Astrocyte of the cerebellum (primary cell): ENCODE measurements around the gene KCNIP2.
A peak's percentile ranks its signal among the peaks of the same experiment; 100 is the strongest.

Source experiments
- DNase-seq: peaks from one replicate; pipeline ENCODE4 v3.0.0-alpha.2; 2011; ENCODE audit warnings: low read depth
- H3K4me3 ChIP-seq: 2 replicates; pipeline ENCODE4 v1.5.1; 2011; ENCODE audit warnings: mild to moderate bottlenecking, low read depth, low read length, moderate library complexity
- in situ Hi-C: cut with HindIII; loops from 2 replicates; pipeline ENCODE4 v1.10.0; 2017; ENCODE audit warnings: low sequenced_read_pairs
- TF ChIP-seq, protein P1 (sequence below): IDR thresholded peaks from 2 replicates; pipeline ENCODE4 v1.5.1; 2012; ENCODE audit warnings: low read length, low read depth, moderate library complexity, mild to moderate bottlenecking; ENCODE audit errors: missing control alignments

The KCNIP2 gene

DNA sequence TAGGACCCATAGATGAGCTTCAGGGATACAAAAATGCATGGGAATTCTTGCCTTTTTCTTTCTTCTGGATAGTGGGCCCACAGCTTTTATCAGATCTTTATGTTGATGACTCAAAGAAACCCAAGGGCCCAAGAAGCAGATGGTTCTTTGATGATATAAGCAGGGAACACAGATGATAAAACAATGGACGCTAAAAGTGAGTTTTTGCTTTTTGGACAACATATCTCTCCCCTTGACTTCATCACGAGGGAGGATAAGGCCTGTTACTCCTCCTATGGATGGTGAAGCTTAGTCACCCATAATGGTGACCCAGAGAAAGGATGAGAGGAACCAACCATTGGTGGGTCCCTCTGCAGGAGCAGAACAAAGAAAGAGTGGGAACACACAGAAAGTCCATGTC, 18.9 kb downstream of the KCNIP2 start:
- DNase-seq = no peak
- no peak overlapping the region for H3K4me3 ChIP-seq
- TF ChIP-seq, protein P1, sequence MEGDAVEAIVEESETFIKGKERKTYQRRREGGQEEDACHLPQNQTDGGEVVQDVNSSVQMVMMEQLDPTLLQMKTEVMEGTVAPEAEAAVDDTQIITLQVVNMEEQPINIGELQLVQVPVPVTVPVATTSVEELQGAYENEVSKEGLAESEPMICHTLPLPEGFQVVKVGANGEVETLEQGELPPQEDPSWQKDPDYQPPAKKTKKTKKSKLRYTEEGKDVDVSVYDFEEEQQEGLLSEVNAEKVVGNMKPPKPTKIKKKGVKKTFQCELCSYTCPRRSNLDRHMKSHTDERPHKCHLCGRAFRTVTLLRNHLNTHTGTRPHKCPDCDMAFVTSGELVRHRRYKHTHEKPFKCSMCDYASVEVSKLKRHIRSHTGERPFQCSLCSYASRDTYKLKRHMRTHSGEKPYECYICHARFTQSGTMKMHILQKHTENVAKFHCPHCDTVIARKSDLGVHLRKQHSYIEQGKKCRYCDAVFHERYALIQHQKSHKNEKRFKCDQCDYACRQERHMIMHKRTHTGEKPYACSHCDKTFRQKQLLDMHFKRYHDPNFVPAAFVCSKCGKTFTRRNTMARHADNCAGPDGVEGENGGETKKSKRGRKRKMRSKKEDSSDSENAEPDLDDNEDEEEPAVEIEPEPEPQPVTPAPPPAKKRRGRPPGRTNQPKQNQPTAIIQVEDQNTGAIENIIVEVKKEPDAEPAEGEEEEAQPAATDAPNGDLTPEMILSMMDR = no peak
- in situ Hi-C loops = no loop called here

DNA sequence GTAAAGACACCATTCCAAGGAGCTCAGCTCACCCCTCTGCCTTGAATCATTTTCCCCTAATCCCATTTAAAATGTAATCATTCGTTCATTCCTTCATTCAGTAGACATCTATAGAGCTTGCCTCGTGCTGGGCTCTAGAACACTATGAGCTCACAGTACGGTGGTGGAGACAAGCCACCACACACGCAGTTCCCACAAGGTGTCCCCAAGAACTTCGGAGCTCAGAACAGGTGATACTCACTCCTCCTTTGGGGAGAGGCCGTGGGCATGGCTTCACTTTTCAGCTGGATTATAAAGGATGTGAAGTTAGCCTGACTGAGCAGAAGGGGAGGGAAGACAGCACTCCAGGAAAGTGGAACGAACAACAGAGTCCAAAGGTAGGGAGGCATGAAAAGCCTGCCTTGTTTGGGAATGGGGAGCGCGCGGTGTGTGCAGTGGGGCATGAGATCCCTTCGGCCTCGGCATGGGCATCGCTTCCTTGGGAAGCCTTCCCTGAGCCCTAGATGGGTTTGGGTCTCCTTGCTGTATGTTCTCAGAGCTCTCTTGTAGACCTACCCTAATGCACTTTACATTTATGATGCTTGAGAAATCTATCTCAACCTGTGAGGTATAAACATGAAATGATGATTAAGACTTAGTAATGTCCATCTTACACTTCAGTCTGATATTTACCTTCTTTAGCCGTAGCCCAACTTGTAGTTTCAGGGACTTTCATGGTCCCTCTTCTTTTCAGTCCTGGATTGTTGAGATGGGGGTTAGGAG, 24.5 kb downstream of the KCNIP2 start:
- DNase-seq = no peak
- peak overlapping the region; percentile 41 for H3K4me3 ChIP-seq
- in situ Hi-C loops = loop anchor here (5.0 kb wide), 1 partner anchor 37 kb away; the partner anchor contains the start of gene NPM3
- TF ChIP-seq, protein P1 = no peak

DNA sequence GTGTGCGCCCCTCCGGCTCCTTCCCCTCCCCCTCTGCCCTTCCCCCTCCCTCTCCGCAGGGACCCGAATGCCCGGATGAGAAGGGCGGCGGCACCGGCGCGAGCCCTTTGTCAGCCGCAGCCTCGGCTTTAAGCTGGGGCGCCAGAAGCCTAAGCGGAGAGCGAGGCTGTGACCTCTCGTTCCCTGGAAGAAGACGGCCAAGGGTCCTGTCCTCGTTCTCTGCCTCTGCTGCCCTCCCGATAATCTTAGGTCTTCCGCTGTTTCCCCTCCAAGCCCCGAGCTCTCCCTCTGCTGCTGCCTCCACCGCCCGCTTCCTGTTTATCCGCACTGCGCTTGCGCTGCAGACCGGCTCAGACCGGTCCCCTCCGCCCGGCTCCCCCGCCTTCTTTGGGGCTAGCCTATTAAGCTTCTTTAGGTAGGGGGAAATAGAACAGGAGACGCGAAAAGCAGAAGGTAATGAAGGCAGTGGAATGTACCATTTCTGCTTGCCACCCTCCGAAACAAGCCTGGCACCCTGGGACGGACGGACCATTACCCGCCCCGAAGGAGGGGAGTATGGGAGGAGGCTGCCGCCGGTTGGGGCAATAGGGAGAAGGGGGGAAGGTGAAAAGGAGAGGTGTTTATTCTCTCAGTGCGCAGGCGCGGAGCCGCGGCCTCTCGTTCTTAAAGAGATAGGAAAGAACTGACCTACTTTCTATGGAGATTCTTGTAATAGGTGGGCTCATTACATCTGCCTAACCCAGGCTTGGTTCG, 25.3 kb downstream of the KCNIP2 start, which contains the start of gene OGA:
Gene OGA (minus strand): TSS at position 326 of the 753 bp plus-strand sequence. CDS start 422 bp downstream, outside the sequence.
- in situ Hi-C loops = loop anchor here (5.0 kb wide), 1 partner anchor 36 kb away; the partner anchor contains the start of gene NPM3
- H3K4me3 ChIP-seq = peak within 1 kb of the TSS; percentile 97
- DNase-seq = peak; percentile 100
- TF ChIP-seq, protein P1 = no peak

DNA sequence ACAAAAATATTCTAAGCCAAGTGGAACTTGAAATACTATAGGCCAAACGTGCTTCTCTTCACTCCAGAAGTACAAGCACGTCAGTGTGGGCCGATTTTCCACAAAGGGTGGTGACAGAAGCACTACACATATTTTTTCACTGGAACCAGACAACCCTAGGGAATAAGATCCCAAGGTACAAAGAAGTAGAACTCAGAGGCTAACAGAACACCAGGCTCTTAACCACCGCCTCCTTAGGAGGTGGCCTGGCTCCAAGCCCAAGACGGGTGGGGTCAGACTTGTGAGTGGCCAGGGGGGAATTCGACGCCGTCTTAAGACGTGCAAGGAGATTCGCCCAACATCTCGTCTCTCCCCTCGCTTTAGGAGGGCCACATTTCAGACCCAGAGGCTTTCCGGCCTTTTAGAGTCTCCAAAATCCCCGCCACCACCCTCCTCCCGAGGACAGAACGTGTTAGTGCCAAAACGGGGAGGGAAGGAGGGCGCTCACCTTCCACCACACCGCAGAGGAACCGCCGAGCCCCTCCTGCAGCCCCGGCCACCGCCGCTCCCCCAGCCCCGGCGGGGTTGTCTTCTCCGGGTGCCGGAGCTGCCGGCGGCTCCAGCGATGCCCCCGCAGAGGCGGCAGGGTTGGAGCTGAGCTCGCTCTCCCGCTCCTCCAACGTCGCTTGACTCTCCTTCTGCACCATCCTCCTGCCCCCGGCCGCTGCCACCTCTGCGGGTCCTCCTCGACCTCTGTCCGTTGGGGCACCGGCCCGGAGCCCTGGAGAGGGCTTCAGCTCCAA, 26.1 kb downstream of the KCNIP2 start:
- peak overlapping the region; percentile 97 for H3K4me3 ChIP-seq
- in situ Hi-C loops = loop anchor here (5.0 kb wide), 1 partner anchor 35 kb away; the partner anchor contains the start of gene NPM3
- peak; percentile 92 for DNase-seq
- TF ChIP-seq, protein P1 = no peak

DNA sequence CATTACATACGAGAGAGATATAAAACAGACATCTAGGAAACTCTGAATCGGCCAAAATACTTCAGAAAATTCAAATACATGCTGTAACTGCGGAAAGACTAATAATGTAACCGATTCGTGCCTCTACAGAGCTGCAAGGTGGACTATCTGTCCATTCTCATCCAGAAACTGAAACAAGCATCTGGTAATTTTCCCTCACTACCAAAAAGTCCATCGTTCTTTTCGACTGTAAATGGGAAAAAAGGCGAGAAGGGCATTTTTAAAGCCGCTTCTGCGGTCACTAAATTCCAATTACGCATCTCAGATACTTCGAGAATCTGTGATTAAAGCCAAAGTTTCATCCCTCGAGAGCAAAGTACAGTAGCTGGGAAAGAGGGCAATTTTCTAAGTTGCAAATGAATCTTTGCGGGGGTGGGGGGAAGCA, 26.7 kb downstream of the KCNIP2 start:
- DNase-seq = no peak
- in situ Hi-C loops = loop anchor here (5.0 kb wide), 1 partner anchor 35 kb away; the partner anchor contains the start of gene NPM3
- TF ChIP-seq, protein P1 = no peak
- peak overlapping the region; percentile 97 for H3K4me3 ChIP-seq

DNA sequence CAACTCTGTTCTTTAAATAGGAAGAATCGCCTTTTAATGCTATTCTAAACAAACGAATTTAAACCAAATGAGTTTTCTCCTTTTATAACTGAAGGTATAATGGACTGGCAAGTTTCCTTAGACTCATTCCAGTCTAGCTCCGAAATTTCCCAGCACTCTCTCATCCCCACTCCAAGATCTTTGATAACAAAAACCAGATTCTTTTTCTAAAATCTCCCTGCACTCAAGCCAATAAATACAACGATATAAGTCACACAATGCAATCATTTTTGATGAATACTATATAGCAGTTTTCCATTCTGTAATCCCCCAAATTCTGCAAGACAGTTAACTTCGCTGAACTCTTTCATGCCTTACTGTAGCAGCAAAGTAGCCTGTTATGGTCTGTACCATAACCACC, 27.2 kb downstream of the KCNIP2 start:
- TF ChIP-seq, protein P1 = no peak
- no peak for DNase-seq
- peak overlapping the region; percentile 97 for H3K4me3 ChIP-seq
- in situ Hi-C loops = loop anchor here (5.0 kb wide), 1 partner anchor 34 kb away; the partner anchor contains the start of gene NPM3
